Measurements from ENCODE around the gene CPT1A. TPM values are rescaled to one million over a fixed set of nuclear protein-coding genes. Genes with fewer than 3 reads are reported as not detected.
A peak's percentile ranks its signal among the peaks of the same experiment; 100 is the strongest.

CPT1A gene
- total and polyA plus RNA-seq, 10 of the 15 experiments (the other 5 are each of a cell fraction or from before 2014, with no cell fraction given) = 1.1 to 17.5 (median 6.0) TPM

- TF ChIP-seq HSF1 (IDR thresholded peaks at IDR 0.05; ENCODE audit: low read depth, low read length) (no peak), ZNF207 (IDR thresholded peaks at IDR 0.05; ENCODE audit: borderline replicate concordance) (no peak), BHLHE40 (IDR thresholded peaks at IDR 0.05; ENCODE audit: borderline replicate concordance in 1 of 2, low read depth in 2 of 2, low read length in 1 of 2) (peak in 1 of 2 experiments; percentile 75; a peak in 2 of 4 replicates), STAT3 (IDR thresholded peaks at IDR 0.05; ENCODE audit: low read depth, low read length) (no peak), CREM (IDR thresholded peaks at IDR 0.05; ENCODE audit: low read depth) (no peak), MEF2B (IDR thresholded peaks at IDR 0.05; ENCODE audit: partially characterized antibody, poor library complexity, severe bottlenecking) (peak; percentile 32), PBX3 (IDR thresholded peaks at IDR 0.05; ENCODE audit: insufficient replicate concordance, low read depth, low read length) (no peak), LARP7 (IDR thresholded peaks at IDR 0.05) (no peak), KAT2A (conservative IDR thresholded peaks at IDR 0.05; ENCODE audit: control insufficient read depth, low read depth, low read length) (no peak), ZZZ3 (IDR thresholded peaks at IDR 0.05; ENCODE audit: control insufficient read depth, insufficient read length, low read depth) (no peak), POLR2A (IDR thresholded peaks at IDR 0.05; ENCODE audit: low read depth, low read length) (no peak; the same call in 1 of the 2 replicates), RAD21 (IDR thresholded peaks at IDR 0.05; ENCODE audit: insufficient read depth, low read depth, low read length) (no peak), TCF7 (IDR thresholded peaks at IDR 0.05; ENCODE audit: borderline replicate concordance) (no peak), NFYB (IDR thresholded peaks at IDR 0.05; ENCODE audit: insufficient read depth, low read depth, low read length) (no peak), TCF3 (IDR thresholded peaks at IDR 0.05; ENCODE audit: borderline replicate concordance, insufficient read depth, low read depth, low read length) (no peak), PRDM15 (CRISPR knock-in tag; IDR thresholded peaks at IDR 0.05) (no peak), EZH2 (IDR thresholded peaks at IDR 0.05; ENCODE audit: borderline replicate concordance, control insufficient read depth, low read depth, low read length) (no peak), CEBPZ (IDR thresholded peaks at IDR 0.05; ENCODE audit: low read depth, low read length) (no peak)
These were observed 759 bp downstream of the CPT1A start (continued) for GRCh38 chr11:68840661-68841653.
